IMR-90 (cell line): Measurements from ENCODE around the gene HSPG2. TPM values are rescaled to one million over a fixed set of nuclear protein-coding genes. Genes with fewer than 3 reads are reported as not detected.

Source experiments
- ATAC-seq: fragments of 200-7000 bp; cut with Tn5 transposase; 2 replicates; pipeline ENCODE4 v1.9.1; 2020; ENCODE audit warnings: low read depth, mild to moderate bottlenecking, moderate library complexity
- BruUV-seq: library from RNA; stranded (reverse); fragments of 400-500 nt; replicated peaks from 2 replicates; lab custom pipeline; 2021; lab: Mats Ljungman, UMichigan
- CTCF ChIA-PET: fragments of 300-600 bp; formaldehyde crosslinking; extraction: SDS; loops from one replicate; lab custom pipeline; 2021; ENCODE audit warnings: antibody characterized with exemption; lab: Yijun Ruan, JAX
- POLR2A ChIA-PET: fragments of 300-600 bp; sonication (Branson Sonifier 250); formaldehyde crosslinking; loops from one replicate; lab custom pipeline; 2022; ENCODE audit warnings: antibody characterized with exemption; ENCODE audit not compliant: unreplicated experiment; lab: Charles Lee
- DNase-seq: peaks from one replicate; pipeline ENCODE4 v3.0.0; 2013
- H2AFZ ChIP-seq: replicated peaks from 2 replicates; pipeline ENCODE3; 2013; ENCODE audit warnings: low read length, mild to moderate bottlenecking; ENCODE audit not compliant: poor library complexity
- H2AK5ac ChIP-seq: 2 replicates; pipeline ENCODE4 v1.6.1; 2013; ENCODE audit warnings: low read depth, low read length, inconsistent platforms
- H2AK9ac ChIP-seq: replicated peaks from 2 replicates; pipeline ENCODE3; 2013; ENCODE audit warnings: mild to moderate bottlenecking, low read depth, low read length, moderate library complexity; ENCODE audit not compliant: poor library complexity
- H2BK120ac ChIP-seq: 2 replicates; pipeline ENCODE4 v1.6.1; 2013; ENCODE audit warnings: low read depth, low read length, inconsistent platforms
- H2BK15ac ChIP-seq: 3 replicates; pipeline ENCODE4 v1.6.1; 2013; ENCODE audit warnings: low read depth, low read length, inconsistent platforms
- H2BK20ac ChIP-seq: 2 replicates; pipeline ENCODE4 v1.6.1; 2013; ENCODE audit warnings: low read depth, mild to moderate bottlenecking, inconsistent platforms, low read length, moderate library complexity
- H2BK5ac ChIP-seq: 2 replicates; pipeline ENCODE4 v1.6.1; 2013; ENCODE audit warnings: mild to moderate bottlenecking, low read depth, low read length, inconsistent platforms; ENCODE audit not compliant: poor library complexity, severe bottlenecking
- H3K14ac ChIP-seq: replicated peaks from 2 replicates; pipeline ENCODE4 v1.6.1; 2013; ENCODE audit warnings: low read depth, low read length, inconsistent platforms
- H3K18ac ChIP-seq: 2 replicates; pipeline ENCODE4 v1.6.1; 2013; ENCODE audit warnings: low read depth, low read length, control low read depth
- H3K23ac ChIP-seq: 2 replicates; pipeline ENCODE4 v1.6.1; 2013; ENCODE audit warnings: low read depth, low read length, inconsistent platforms
- H3K27ac ChIP-seq: 2 replicates; pipeline ENCODE4 v1.5.1; 2013; ENCODE audit warnings: mild to moderate bottlenecking, control low read depth, low read length; ENCODE audit not compliant: insufficient read depth
- H3K27me3 ChIP-seq: 2 replicates; pipeline ENCODE4 v1.6.1; 2013; ENCODE audit warnings: low read length; ENCODE audit not compliant: control insufficient read depth, insufficient read depth
- H3K36me3 ChIP-seq: 2 replicates; pipeline ENCODE4 v1.6.1; 2013; ENCODE audit warnings: low read length, mixed read lengths; ENCODE audit not compliant: control insufficient read depth, insufficient read depth
- H3K4ac ChIP-seq: 2 replicates; pipeline ENCODE4 v1.6.1; 2013; ENCODE audit warnings: low read depth, low read length, inconsistent platforms
- H3K4me1 ChIP-seq: 2 replicates; pipeline ENCODE4 v1.6.1; 2013; ENCODE audit warnings: low read length, mixed read lengths; ENCODE audit not compliant: control insufficient read depth, insufficient read depth
- H3K4me2 ChIP-seq: 2 replicates; pipeline ENCODE4 v1.6.1; 2013; ENCODE audit warnings: low read depth, mild to moderate bottlenecking, control low read depth, low read length, moderate library complexity
- H3K4me3 ChIP-seq: 2 replicates; pipeline ENCODE4 v1.5.1; 2013; ENCODE audit warnings: low read depth, mild to moderate bottlenecking, control low read depth, low read length, moderate library complexity; ENCODE audit not compliant: insufficient read depth
- H3K56ac ChIP-seq: 2 replicates; pipeline ENCODE4 v1.6.1; 2013; ENCODE audit warnings: low read length, inconsistent platforms; ENCODE audit not compliant: insufficient read depth; ENCODE audit errors: extremely low read depth
- H3K79me1 ChIP-seq, 2 experiments: 2 replicates each; pipeline ENCODE4 v1.6.1; 2013; ENCODE audit warnings: low read length in 2 of 2, inconsistent platforms in 1 of 2, low read depth in 1 of 2
- H3K9ac ChIP-seq: 2 replicates; pipeline ENCODE4 v1.6.1; 2013; ENCODE audit warnings: low read depth, low read length, control low read depth
- H3K9me1 ChIP-seq: 2 replicates; pipeline ENCODE4 v1.6.1; 2013; ENCODE audit warnings: low read length, inconsistent platforms; ENCODE audit not compliant: insufficient read depth
- H3K9me3 ChIP-seq: 2 replicates; pipeline ENCODE4 v1.6.1; 2013; ENCODE audit warnings: low read length; ENCODE audit not compliant: control insufficient read depth, insufficient read depth
- H4K20me1 ChIP-seq: 2 replicates; pipeline ENCODE4 v1.6.1; 2013; ENCODE audit warnings: low read length, inconsistent platforms; ENCODE audit not compliant: insufficient read depth
- H4K5ac ChIP-seq: 2 replicates; pipeline ENCODE4 v1.6.1; 2013; ENCODE audit warnings: mild to moderate bottlenecking, low read depth, low read length, control low read depth
- H4K8ac ChIP-seq, 2 experiments: 2 replicates each; pipeline ENCODE4 v1.6.1; 2013; ENCODE audit warnings: low read depth in 2 of 2, low read length in 2 of 2, control low read depth in 1 of 2, inconsistent platforms in 1 of 2
- H4K91ac ChIP-seq: 2 replicates; pipeline ENCODE4 v1.6.1; 2013; ENCODE audit warnings: low read depth, low read length, inconsistent platforms; ENCODE audit not compliant: insufficient read depth
- CTCF ChIP-seq: conservative IDR thresholded peaks from 2 replicates; pipeline ENCODE4 v1.5.1; 2012; ENCODE audit warnings: mild to moderate bottlenecking, low read depth, low read length, improper control_type of control experiment
- SMC3 ChIP-seq: fragments of 150-350 bp; IDR thresholded peaks from 2 replicates; pipeline ENCODE4 v1.6.1; 2016; ENCODE audit warnings: low read depth, mild to moderate bottlenecking, antibody characterized with exemption, low read length, moderate library complexity
- USF2 ChIP-seq: fragments of 150-350 bp; IDR thresholded peaks from 2 replicates; pipeline ENCODE4 v1.6.1; 2017; ENCODE audit warnings: mild to moderate bottlenecking, antibody characterized with exemption, low read length, low read depth
- WGBS, 2 experiments: methylation state at CpG; one replicate each; pipeline versions ENCODE4 v1.1.5 to v1.1.7; 2013; ENCODE audit warnings: missing lambda C conversion rate in 2 of 2; ENCODE audit not compliant: insufficient read length in 1 of 2; ENCODE audit errors: extremely low coverage in 2 of 2; 5-methylcytosine and 5-hydroxymethylcytosine counted together
- dilution Hi-C: fragments of 300-500 bp; cut with HindIII; formaldehyde crosslinking; loops from one replicate; pipeline ENCODE4 v1.14.3; 2018; ENCODE audit warnings: low sequenced_read_pairs; ENCODE audit not compliant: unreplicated experiment
- in situ Hi-C: fragments of 300-500 bp; cut with MboI; formaldehyde crosslinking; loops from 3 replicates; pipeline ENCODE4 v1.14.3; 2019; ENCODE audit warnings: low sequenced_read_pairs, inconsistent platforms, mixed read lengths
- intact Hi-C: fragments of 100-400 bp; cut with micrococcal nuclease; formaldehyde crosslinking; loops from 2 replicates; pipeline ENCODE4 v1.10.0; 2022
- polyA plus RNA-seq, 3 experiments: library from polyadenylated mRNA; depleted of rRNA; stranded (reverse); fragments of >200 nt; gene quantifications; 2 replicates each; pipeline ENCODE4 v1.2.3, GENCODE V29; 2012; ENCODE audit warnings: low replicate concordance in 1 of 3
- total RNA-seq: library from RNA; depleted of rRNA; stranded (reverse); fragments of >200 nt; gene quantifications from 2 replicates; pipeline ENCODE4 v1.2.3, GENCODE V29; 2012

HSPG2 gene
- total and polyA plus RNA-seq, 2 of the 4 experiments (the other 2 are of a cell fraction), result 15.8 to 94.0 TPM

- Histone ChIP-seq H3K18ac (no peak overlapping the region), H3K4me3 (no peak overlapping the region), H3K27ac (no peak overlapping the region), H3K23ac (no peak overlapping the region), H3K27me3 (no peaks in the 10 kb centered on the region), H2BK15ac (no peak overlapping the region), H4K8ac (no peak overlapping the region), H3K4me1 (peaks cover 11% of the 10 kb centered on the region), H4K91ac (no peak overlapping the region), H2BK20ac (no peak overlapping the region), H3K79me1 (peaks cover 19 to 92% of the 10 kb centered on the region in 2 experiments), H3K14ac (no peak overlapping the region), H3K4ac (no peak overlapping the region), H3K9ac (no peak overlapping the region), H4K5ac (no peak overlapping the region), H2AFZ (no peak overlapping the region), H3K9me1 (peaks cover 24% of the 10 kb centered on the region), H2AK5ac (no peak overlapping the region), H3K36me3 (peaks cover 10% of the 10 kb centered on the region; the same call in 1 of the 2 replicates), H3K9me3 (no peaks in the 10 kb centered on the region), H2AK9ac (no peak overlapping the region), H2BK120ac (no peak overlapping the region), H3K4me2 (no peak overlapping the region), H2BK5ac (no peak overlapping the region), H3K56ac (no peak overlapping the region), H4K20me1 (peaks cover 70% of the 10 kb centered on the region)
- intact Hi-C loops, result no loop called here
- ATAC-seq (no peak), DNase-seq (no peak)
- BruUV-seq, result no TSS peak
- in situ Hi-C loops, result no loop called here
- dilution Hi-C loops, result no loop called here
- 91% methylated on average over 18 of the region's 26 CpGs; no CpG with 5 or more reads in 1 of the 2 experiments for WGBS, 2 experiments
- TF ChIP-seq SMC3 (no peak), USF2 (no peak), CTCF (no peak)
- CTCF ChIA-PET, result no interaction called here
- POLR2A ChIA-PET, result no interaction called here
Observed at GRCh38 chr1:21903638-21904453, 33.3 kb downstream of the HSPG2 start.
